Lower lobe of right lung (tissue), 2 donors: ENCODE data around the gene DUS4L. TPM values are rescaled to one million over a fixed set of nuclear protein-coding genes. Genes with fewer than 3 reads are reported as not detected.

Source experiments
- ATAC-seq, 2 donors: fragments of 200-7000 bp; cut with Tn5 transposase; one replicate each; pipeline ENCODE4 v1.9.1; 2020 to 2022; ENCODE audit warnings: mild to moderate bottlenecking in 2 of 2, moderate library complexity in 2 of 2
- DNase-seq: peaks from one replicate; pipeline ENCODE4 v3.0.0-alpha.2; 2020
- H3K27ac ChIP-seq: fragments of 200-600 bp; one replicate; pipeline ENCODE4 v1.8.0; 2022
- H3K27me3 ChIP-seq: fragments of 200-600 bp; one replicate; pipeline ENCODE4 v1.8.0; 2022; ENCODE audit warnings: low read depth
- H3K36me3 ChIP-seq: fragments of 200-600 bp; one replicate; pipeline ENCODE4 v1.8.0; 2022; ENCODE audit warnings: mild to moderate bottlenecking
- H3K4me1 ChIP-seq: fragments of 200-600 bp; one replicate; pipeline ENCODE4 v1.8.0; 2022
- H3K4me3 ChIP-seq: fragments of 200-600 bp; one replicate; pipeline ENCODE4 v1.8.0; 2022; ENCODE audit warnings: mild to moderate bottlenecking
- H3K9me3 ChIP-seq: fragments of 200-600 bp; one replicate; pipeline ENCODE4 v1.8.0; 2022
- intact Hi-C: fragments of 100-400 bp; cut with DNase I; formaldehyde crosslinking; loops from one replicate; pipeline ENCODE4 v1.11.0; 2022
- total RNA-seq: library from RNA; stranded (reverse); fragmentation: NEBNext Ultra II Directional; extraction: Animal tissue kit (Norgen Biotek cat#: 25700); gene quantifications from one replicate; pipeline ENCODE4 v1.2.1, GENCODE V29; 2021
- TF ChIP-seq, protein P1 (sequence below): fragments of 200-600 bp; IDR thresholded peaks from one replicate; pipeline ENCODE4 v1.8.0; 2022; ENCODE audit warnings: antibody characterized with exemption, mild to moderate bottlenecking
- donor health status: DM: no; HTN: yes; CAD: no; lungs with severe emphysema.

DUS4L gene
- total RNA-seq, 1 donor from 2014 or later = 5.3 TPM

DNA sequence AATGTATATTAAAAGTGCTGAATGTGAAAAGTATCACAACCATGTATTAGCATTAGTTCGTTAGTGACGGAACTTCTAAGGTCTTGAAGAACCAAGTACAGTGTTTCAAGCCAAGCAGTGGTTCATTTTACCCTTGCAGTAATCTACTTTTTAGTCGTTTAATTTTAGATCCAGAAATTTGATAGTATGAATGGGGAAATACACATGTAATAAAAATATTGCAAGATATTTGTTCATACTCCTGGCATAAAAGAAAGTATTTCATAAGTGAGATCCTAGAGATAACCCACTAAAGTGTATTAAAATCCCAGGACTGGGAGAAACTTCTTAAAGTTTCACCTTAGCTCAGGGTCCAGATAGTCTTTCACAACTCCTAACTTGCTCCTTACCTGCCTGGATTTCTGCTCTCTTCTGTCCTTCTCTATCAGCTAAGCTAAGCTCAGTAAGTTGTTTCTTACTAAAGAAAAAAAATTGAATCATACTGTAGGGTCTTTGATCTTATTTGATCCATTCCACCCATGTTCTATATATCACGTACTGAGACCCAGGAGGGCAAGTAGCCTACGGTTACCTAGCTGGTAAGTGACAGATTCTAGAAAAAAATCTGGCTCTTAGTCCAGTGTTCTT is 17.7 kb downstream of the DUS4L start:
- no peak overlapping the region for H3K27ac ChIP-seq
- H3K27me3 ChIP-seq = no peaks in the 10 kb centered on the region
- H3K4me1 ChIP-seq = peaks cover 21% of the 10 kb centered on the region
- H3K4me3 ChIP-seq = peak overlapping the region; percentile 83
- H3K9me3 ChIP-seq = no peaks in the 10 kb centered on the region
- intact Hi-C loops = no loop called here
- DNase-seq (no peak), ATAC-seq (no peak)
- TF ChIP-seq, protein P1, sequence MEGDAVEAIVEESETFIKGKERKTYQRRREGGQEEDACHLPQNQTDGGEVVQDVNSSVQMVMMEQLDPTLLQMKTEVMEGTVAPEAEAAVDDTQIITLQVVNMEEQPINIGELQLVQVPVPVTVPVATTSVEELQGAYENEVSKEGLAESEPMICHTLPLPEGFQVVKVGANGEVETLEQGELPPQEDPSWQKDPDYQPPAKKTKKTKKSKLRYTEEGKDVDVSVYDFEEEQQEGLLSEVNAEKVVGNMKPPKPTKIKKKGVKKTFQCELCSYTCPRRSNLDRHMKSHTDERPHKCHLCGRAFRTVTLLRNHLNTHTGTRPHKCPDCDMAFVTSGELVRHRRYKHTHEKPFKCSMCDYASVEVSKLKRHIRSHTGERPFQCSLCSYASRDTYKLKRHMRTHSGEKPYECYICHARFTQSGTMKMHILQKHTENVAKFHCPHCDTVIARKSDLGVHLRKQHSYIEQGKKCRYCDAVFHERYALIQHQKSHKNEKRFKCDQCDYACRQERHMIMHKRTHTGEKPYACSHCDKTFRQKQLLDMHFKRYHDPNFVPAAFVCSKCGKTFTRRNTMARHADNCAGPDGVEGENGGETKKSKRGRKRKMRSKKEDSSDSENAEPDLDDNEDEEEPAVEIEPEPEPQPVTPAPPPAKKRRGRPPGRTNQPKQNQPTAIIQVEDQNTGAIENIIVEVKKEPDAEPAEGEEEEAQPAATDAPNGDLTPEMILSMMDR = no peak
- H3K36me3 ChIP-seq = peaks cover 25% of the 10 kb centered on the region

DNA sequence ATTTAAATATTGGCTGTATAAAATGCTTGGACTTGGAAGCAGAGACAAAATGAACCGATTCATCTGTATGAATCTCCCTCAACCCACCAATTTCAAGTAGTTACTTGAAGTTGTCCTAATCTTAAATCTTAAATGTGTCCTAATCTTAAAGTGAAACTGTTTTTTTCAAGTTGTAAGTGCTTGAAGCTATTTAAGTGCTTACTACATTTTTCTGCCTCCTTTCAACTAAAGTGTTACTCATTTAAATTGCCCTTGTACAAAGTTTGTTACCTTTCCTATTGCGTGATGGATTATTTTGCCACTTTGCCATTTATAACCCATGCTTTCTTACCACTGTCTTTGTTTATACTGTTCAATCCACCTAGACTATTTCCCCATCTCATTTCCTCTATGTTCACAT is 19.1 kb downstream of the DUS4L start:
- peak overlapping the region; percentile 10 for H3K4me3 ChIP-seq
- TF ChIP-seq, protein P1 = no peak
- ATAC-seq = peak in 1 of 2 donors; percentile 42

DNA sequence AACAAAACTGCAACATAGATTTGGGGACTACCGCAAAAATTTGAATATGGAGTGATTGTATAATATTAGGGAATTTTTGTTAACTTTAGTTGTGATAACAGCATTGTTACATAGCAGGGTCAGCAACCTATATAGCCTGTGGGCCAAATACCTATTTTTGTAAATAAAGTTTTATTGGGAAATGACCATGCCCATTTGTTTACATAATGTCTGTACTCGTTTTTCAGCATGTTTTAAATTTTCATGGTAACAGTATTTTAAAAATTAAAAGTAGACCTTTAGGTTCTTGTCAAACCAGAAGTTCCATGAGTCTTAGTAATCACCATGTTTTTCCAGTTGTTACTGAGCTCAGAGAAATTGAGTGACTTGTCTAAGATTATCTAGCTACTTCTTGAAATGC is 20.9 kb downstream of the DUS4L start:
- peaks cover 37% of the 10 kb centered on the region for H3K36me3 ChIP-seq
- no peak for ATAC-seq
- intact Hi-C loops = no loop called here
- H3K4me3 ChIP-seq = no peak overlapping the region
- H3K9me3 ChIP-seq = no peaks in the 10 kb centered on the region
- no peak for DNase-seq
- H3K27ac ChIP-seq = no peak overlapping the region
- TF ChIP-seq, protein P1 = no peak
- H3K4me1 ChIP-seq = peaks cover 17% of the 10 kb centered on the region
- H3K27me3 ChIP-seq = no peaks in the 10 kb centered on the region

More for the DNA sequence above, 19.1 kb downstream of the DUS4L start:
- Histone ChIP-seq H3K9me3 (no peaks in the 10 kb centered on the region), H3K27ac (peak overlapping the region; percentile 38), H3K4me1 (peaks cover 21% of the 10 kb centered on the region), H3K36me3 (peaks cover 30% of the 10 kb centered on the region), H3K27me3 (no peaks in the 10 kb centered on the region)
- DNase-seq = no peak
- intact Hi-C loops = no loop called here

DNA sequence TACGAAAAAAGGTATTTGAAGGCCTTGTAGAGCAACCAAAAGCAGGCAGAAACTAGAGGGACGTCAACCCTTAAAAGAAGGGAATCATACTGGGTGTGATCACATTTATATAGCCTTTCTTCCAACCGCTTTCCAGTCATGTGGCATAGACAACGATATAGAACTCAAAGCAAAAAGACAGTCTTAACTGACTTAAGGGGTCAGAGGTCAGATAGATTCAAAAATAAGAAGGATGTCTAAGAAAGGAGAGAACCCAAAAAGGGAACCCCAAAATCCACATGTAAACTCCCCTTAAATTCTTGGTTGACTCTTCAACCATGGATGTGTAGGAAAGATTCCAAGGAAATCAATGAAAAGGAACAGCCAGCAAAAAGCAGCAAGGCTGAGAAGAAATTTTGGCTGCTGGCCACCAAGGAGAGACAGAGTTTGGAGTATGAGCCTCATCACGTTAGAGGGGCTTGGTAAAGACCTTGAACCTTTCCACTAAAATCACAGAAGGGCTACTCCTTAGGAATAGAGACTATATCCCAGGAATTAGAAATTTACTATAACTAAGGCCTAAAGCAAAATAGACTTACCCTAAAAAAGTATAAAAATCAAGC is 24.9 kb downstream of the DUS4L start:
- intact Hi-C loops = no loop called here
- Histone ChIP-seq H3K27ac (no peak overlapping the region), H3K4me1 (no peaks in the 10 kb centered on the region), H3K36me3 (peaks cover 37% of the 10 kb centered on the region), H3K4me3 (no peak overlapping the region), H3K9me3 (no peaks in the 10 kb centered on the region), H3K27me3 (no peaks in the 10 kb centered on the region)
- DNase-seq = no peak
- no peak for ATAC-seq
- TF ChIP-seq, protein P1 = no peak

DNA sequence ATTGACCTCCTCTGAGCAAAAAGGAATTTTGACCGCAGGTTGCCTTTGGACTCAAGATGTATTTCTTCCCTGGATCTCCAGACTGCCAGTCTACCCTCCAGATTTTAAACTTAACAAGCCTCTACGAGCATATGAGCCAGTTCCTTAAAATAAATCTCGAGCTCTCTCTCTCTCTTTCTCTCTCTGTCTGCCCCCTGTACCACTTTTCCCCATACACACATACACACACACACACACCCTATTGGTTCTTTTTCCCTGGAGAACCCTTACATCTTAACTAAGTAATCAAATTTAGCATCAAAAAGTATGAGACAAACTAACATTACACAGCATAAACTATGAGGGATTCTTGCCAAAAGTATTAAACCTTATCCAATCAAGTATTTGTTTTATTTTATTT is 27.6 kb downstream of the DUS4L start:
- H3K27ac ChIP-seq = no peak overlapping the region
- H3K4me3 ChIP-seq = no peak overlapping the region
- ATAC-seq (peak in 1 of 2 donors; percentile 16), DNase-seq (no peak)
- no peaks in the 10 kb centered on the region for H3K27me3 ChIP-seq
- H3K4me1 ChIP-seq = peaks cover 9% of the 10 kb centered on the region
- H3K36me3 ChIP-seq = peaks cover 31% of the 10 kb centered on the region
- TF ChIP-seq, protein P1 = no peak
- intact Hi-C loops = no loop called here
- no peaks in the 10 kb centered on the region for H3K9me3 ChIP-seq
